DOHH2 (cell line): ENCODE data around the gene RAB17.

Source experiments
- H3F3A ChIP-seq: fragments of 200-600 bp; sonication (generic), shearing (Covaris generic); 2 replicates; pipeline ENCODE4 v1.6.0; 2016; ENCODE audit warnings: antibody characterized with exemption, mild to moderate bottlenecking; ENCODE audit not compliant: control insufficient read depth, insufficient read depth
- H3K27ac ChIP-seq: fragments of 200-600 bp; sonication (generic); 2 replicates; pipeline ENCODE4 v1.5.1; 2014; ENCODE audit warnings: low read depth, mild to moderate bottlenecking, low read length, moderate library complexity
- H3K27me3 ChIP-seq: fragments of 200-600 bp; sonication (generic); 2 replicates; pipeline ENCODE4 v1.6.1; 2014; ENCODE audit warnings: mild to moderate bottlenecking, low read length, mixed read lengths; ENCODE audit not compliant: control insufficient read depth
- H3K36me3 ChIP-seq: fragments of 200-600 bp; sonication (generic); 2 replicates; pipeline ENCODE4 v1.6.1; 2014; ENCODE audit warnings: mild to moderate bottlenecking, low read length, moderate library complexity, mixed read lengths; ENCODE audit not compliant: control insufficient read depth
- H3K4me1 ChIP-seq: fragments of 200-600 bp; sonication (generic); 2 replicates; pipeline ENCODE4 v1.6.1; 2014; ENCODE audit warnings: mild to moderate bottlenecking, low read length, mixed read lengths; ENCODE audit not compliant: control insufficient read depth
- H3K4me2 ChIP-seq: fragments of 200-600 bp; sonication (generic); 2 replicates; pipeline ENCODE4 v1.6.0; 2014; ENCODE audit warnings: mild to moderate bottlenecking, low read length, moderate library complexity
- H3K4me3 ChIP-seq: fragments of 200-600 bp; sonication (generic); 2 replicates; pipeline ENCODE4 v1.5.1; 2014; ENCODE audit warnings: mild to moderate bottlenecking, low read length, mixed read lengths
- H3K79me2 ChIP-seq: fragments of 200-600 bp; sonication (generic); 2 replicates; pipeline ENCODE4 v1.6.1; 2014; ENCODE audit warnings: mild to moderate bottlenecking, low read length, mixed read lengths; ENCODE audit not compliant: control insufficient read depth
- H3K9me2 ChIP-seq: fragments of 200-600 bp; sonication (generic); replicated peaks from 2 replicates; pipeline ENCODE4 v1.6.1; 2014; ENCODE audit warnings: mild to moderate bottlenecking, low read length, mixed read lengths; ENCODE audit not compliant: control insufficient read depth
- H3K9me3 ChIP-seq: fragments of 200-600 bp; sonication (generic); 2 replicates; pipeline ENCODE4 v1.6.1; 2014; ENCODE audit warnings: antibody characterized with exemption, low read length, mixed read lengths; ENCODE audit not compliant: control insufficient read depth, insufficient read depth
- H4K20me1 ChIP-seq: fragments of 200-600 bp; sonication (generic); 2 replicates; pipeline ENCODE4 v1.6.0; 2014; ENCODE audit warnings: low read depth, mild to moderate bottlenecking, antibody characterized with exemption, low read length, moderate library complexity; ENCODE audit not compliant: control insufficient read depth, insufficient read depth
- EZH2phosphoT487 ChIP-seq: fragments of 200-600 bp; sonication (generic); IDR thresholded peaks from 2 replicates; pipeline ENCODE4 v1.6.1; 2017; ENCODE audit warnings: borderline replicate concordance, mild to moderate bottlenecking, antibody characterized with exemption, low read length, moderate library complexity, mixed read lengths
- TF ChIP-seq, protein P1 (sequence below): fragments of 200-600 bp; sonication (generic); IDR thresholded peaks from one replicate; pipeline ENCODE4 v1.5.1; 2014; ENCODE audit warnings: antibody characterized with exemption, mild to moderate bottlenecking, low read depth, low read length; ENCODE audit not compliant: poor library complexity, severe bottlenecking

The RAB17 gene

DNA sequence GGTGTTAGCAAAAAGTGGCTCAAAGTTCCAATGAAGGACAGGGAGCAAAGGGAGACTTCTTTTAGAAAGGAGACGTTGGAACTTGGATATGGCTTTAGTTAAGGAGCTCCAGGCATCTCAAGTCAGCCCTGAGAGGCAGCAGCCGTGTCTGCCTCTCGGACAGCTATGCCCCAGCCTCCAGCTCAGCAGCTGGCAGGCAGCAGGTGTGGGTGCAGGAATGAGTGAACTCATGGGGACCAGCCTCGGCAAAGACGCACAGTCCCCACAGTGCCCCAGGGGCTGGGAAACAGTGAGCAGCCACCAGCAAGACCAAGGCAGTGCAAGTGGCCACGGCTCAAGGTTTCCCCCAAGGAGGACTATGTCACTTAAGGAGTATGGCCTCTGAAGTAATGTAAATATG lies 35.2 kb upstream of the RAB17 start:
- Histone ChIP-seq H3K36me3 (no peaks in the 10 kb centered on the region), H3F3A (no peaks in the 10 kb centered on the region), H3K79me2 (no peaks in the 10 kb centered on the region), H3K27me3 (peaks cover 32% of the 10 kb centered on the region), H4K20me1 (no peaks in the 10 kb centered on the region), H3K4me1 (peaks cover under 1% of the 10 kb centered on the region), H3K9me3 (no peaks in the 10 kb centered on the region), H3K27ac (no peak overlapping the region), H3K4me2 (no peak overlapping the region), H3K4me3 (no peak overlapping the region), H3K9me2 (no peaks in the 10 kb centered on the region)
- TF ChIP-seq EZH2phosphoT487, result no peak
- TF ChIP-seq, protein P1, sequence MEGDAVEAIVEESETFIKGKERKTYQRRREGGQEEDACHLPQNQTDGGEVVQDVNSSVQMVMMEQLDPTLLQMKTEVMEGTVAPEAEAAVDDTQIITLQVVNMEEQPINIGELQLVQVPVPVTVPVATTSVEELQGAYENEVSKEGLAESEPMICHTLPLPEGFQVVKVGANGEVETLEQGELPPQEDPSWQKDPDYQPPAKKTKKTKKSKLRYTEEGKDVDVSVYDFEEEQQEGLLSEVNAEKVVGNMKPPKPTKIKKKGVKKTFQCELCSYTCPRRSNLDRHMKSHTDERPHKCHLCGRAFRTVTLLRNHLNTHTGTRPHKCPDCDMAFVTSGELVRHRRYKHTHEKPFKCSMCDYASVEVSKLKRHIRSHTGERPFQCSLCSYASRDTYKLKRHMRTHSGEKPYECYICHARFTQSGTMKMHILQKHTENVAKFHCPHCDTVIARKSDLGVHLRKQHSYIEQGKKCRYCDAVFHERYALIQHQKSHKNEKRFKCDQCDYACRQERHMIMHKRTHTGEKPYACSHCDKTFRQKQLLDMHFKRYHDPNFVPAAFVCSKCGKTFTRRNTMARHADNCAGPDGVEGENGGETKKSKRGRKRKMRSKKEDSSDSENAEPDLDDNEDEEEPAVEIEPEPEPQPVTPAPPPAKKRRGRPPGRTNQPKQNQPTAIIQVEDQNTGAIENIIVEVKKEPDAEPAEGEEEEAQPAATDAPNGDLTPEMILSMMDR, result no peak

DNA sequence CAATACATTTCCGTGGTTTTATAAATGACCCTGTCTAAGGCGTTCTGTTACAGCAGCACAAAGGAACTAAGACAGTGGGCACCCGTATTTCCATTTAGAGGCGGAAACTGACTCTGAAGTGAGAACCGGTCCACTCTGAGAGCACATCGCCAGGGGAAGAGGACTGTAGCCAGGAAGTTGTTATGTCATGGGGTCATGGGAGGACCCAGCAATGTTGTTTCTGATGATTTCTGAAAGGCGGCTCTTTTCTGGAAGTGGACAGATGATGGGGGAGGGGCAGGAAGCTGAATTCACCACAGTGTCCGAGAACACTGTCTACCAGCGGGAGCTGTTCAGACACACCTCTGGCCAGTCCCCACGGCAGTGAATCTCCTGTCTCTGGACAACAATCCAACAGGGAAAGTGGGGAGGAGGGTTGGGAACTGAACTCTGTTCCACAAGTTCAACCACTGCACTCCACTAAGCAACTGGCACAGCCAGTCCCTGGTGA lies 34.7 kb upstream of the RAB17 start:
- Histone ChIP-seq H3K27me3 (peaks cover 32% of the 10 kb centered on the region), H3K36me3 (no peaks in the 10 kb centered on the region), H3K9me2 (no peaks in the 10 kb centered on the region), H3F3A (no peaks in the 10 kb centered on the region), H3K4me3 (no peak overlapping the region), H4K20me1 (no peaks in the 10 kb centered on the region), H3K79me2 (no peaks in the 10 kb centered on the region), H3K9me3 (no peaks in the 10 kb centered on the region), H3K4me1 (no peaks in the 10 kb centered on the region), H3K27ac (no peak overlapping the region), H3K4me2 (no peak overlapping the region)
- no peak for TF ChIP-seq EZH2phosphoT487
- TF ChIP-seq, protein P1, result no peak

DNA sequence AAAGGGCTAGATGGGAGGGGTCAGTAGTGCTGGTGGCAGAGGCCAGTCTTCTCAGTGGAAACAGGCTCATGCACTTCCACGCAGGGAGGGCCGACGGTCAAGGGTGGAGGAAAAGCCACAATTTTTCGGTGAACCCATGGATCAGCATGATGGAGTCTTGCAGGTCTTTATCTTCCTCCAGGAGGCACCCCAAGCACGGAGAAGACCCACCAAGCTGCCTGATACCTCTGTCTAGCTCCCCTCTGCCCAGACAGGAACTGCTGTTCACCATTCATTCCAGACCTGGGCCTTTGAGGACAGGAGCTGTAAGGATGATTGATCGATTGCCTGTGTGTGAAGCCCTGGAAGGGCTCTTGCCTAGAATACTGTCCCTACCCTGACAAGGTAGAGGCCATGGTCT lies 34.0 kb upstream of the RAB17 start:
- Histone ChIP-seq H3K4me2 (no peak overlapping the region), H3K4me3 (no peak overlapping the region), H3K9me2 (no peaks in the 10 kb centered on the region), H4K20me1 (no peaks in the 10 kb centered on the region), H3K27ac (no peak overlapping the region), H3K36me3 (no peaks in the 10 kb centered on the region), H3K4me1 (no peaks in the 10 kb centered on the region), H3K9me3 (no peaks in the 10 kb centered on the region), H3K27me3 (peaks cover 32% of the 10 kb centered on the region), H3K79me2 (no peaks in the 10 kb centered on the region), H3F3A (no peaks in the 10 kb centered on the region)
- no peak for TF ChIP-seq EZH2phosphoT487
- TF ChIP-seq, protein P1, result peak; percentile 44
